SU-DHL-6 (cell line): ENCODE results near the gene GAR1.

Experiments used
- EZH2phosphoT487 ChIP-seq: fragments of 200-600 bp; sonication (generic), shearing (Covaris generic); conservative IDR thresholded peaks from 2 replicates; pipeline ENCODE4 v1.6.1; 2018; ENCODE audit warnings: mild to moderate bottlenecking, antibody characterized with exemption, low read length, moderate library complexity, mixed read lengths
- TF ChIP-seq, protein P1 (sequence below): fragments of 200-600 bp; sonication (generic); IDR thresholded peaks from one replicate; pipeline ENCODE4 v1.5.1; 2017; ENCODE audit warnings: antibody characterized with exemption, mild to moderate bottlenecking, low read length, moderate library complexity; ENCODE audit not compliant: insufficient read depth, poor library complexity, severe bottlenecking

DNA sequence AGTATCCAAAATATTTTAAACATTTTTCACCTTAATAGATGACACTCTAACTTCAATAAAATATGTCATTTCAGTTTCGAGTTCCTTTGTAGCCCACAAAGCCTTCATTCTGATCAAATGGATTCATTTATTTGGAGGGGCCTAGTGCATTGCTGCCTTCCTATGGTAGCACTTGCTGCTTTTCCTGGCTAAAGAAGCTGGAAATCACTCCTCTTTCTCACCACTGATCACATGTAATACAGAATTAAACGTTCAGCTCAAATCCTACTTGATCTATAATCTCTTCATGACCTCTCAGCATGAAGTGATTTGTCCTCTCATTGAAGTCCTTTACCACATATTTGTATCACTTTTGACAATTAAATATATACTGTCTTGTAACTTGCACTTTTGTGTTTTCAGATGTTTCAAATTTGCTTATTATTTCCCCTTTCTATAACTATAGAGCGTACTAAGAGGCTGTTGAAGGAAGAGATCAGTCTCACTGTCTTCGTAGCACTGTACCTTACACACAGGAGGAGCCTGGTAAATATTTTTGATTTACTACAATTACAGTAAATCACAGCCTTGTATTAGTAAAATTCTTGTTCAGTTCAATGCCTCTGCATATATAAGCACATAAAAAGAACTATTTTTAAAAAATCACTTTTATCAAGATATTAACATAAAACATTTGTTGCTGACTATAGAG, 14.3 kb upstream of the GAR1 start:
- TF ChIP-seq EZH2phosphoT487 = no peak
- TF ChIP-seq, protein P1, sequence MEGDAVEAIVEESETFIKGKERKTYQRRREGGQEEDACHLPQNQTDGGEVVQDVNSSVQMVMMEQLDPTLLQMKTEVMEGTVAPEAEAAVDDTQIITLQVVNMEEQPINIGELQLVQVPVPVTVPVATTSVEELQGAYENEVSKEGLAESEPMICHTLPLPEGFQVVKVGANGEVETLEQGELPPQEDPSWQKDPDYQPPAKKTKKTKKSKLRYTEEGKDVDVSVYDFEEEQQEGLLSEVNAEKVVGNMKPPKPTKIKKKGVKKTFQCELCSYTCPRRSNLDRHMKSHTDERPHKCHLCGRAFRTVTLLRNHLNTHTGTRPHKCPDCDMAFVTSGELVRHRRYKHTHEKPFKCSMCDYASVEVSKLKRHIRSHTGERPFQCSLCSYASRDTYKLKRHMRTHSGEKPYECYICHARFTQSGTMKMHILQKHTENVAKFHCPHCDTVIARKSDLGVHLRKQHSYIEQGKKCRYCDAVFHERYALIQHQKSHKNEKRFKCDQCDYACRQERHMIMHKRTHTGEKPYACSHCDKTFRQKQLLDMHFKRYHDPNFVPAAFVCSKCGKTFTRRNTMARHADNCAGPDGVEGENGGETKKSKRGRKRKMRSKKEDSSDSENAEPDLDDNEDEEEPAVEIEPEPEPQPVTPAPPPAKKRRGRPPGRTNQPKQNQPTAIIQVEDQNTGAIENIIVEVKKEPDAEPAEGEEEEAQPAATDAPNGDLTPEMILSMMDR = no peak
